Ovary (tissue), 9 donors: Measurements from ENCODE around the gene MTFR1L. TPM values are rescaled to one million over a fixed set of nuclear protein-coding genes. Genes with fewer than 3 reads are reported as not detected.
"Not testable (repeated sequence)": the region's sequence is repeated elsewhere in the genome, so short reads cannot be mapped to it uniquely, and the experiment has no call there.

ENCODE experiments used
- DNase-seq, 5 donors: peaks; one replicate each; pipeline ENCODE4 v3.0.0-alpha.2; 2019 to 2020
- H3K27ac ChIP-seq, 2 donors: fragments of 200-600 bp; one replicate each; pipeline versions ENCODE4 v1.5.1 to v1.8.0; 2019 to 2022
- H3K27me3 ChIP-seq: fragments of 200-600 bp; one replicate; pipeline ENCODE4 v1.8.0; 2022
- H3K36me3 ChIP-seq: fragments of 200-600 bp; sonication (generic); one replicate; pipeline ENCODE4 v1.5.1; 2019
- H3K4me1 ChIP-seq: one replicate; pipeline ENCODE4 v1.8.1; 2013; ENCODE audit warnings: mild to moderate bottlenecking, moderate library complexity; ENCODE audit not compliant: insufficient read depth
- H3K4me3 ChIP-seq: fragments of 200-600 bp; sonication (generic); one replicate; pipeline ENCODE4 v1.5.1; 2017
- H3K9me3 ChIP-seq, 2 donors: fragments of 200-600 bp in 1 of 2; sonication (generic) in 1 of 2; one replicate each; pipeline versions ENCODE4 v1.5.1 to v1.8.1; 2013 to 2019; ENCODE audit warnings: mild to moderate bottlenecking in 1 of 2, moderate library complexity in 1 of 2
- EP300 ChIP-seq: sonication (generic); formaldehyde crosslinking; IDR thresholded peaks from one replicate; pipeline ENCODE4 v1.6.1; 2017; ENCODE audit warnings: antibody characterized with exemption
- POLR2A ChIP-seq: fragments of 450-650 bp; IDR thresholded peaks from one replicate; pipeline ENCODE4 v1.6.1; 2017; ENCODE audit warnings: antibody characterized with exemption, mild to moderate bottlenecking, moderate library complexity
- WGBS, 3 donors: extraction: QIAGEN DNeasy Blood & Tissue Kit in 1 of 3; methylation state at CpG; one replicate each; pipeline versions ENCODE4 v1.1.5 to v1.1.7; 2013 to 2017; 5-methylcytosine and 5-hydroxymethylcytosine counted together
- intact Hi-C, 4 donors: fragments of 100-400 bp; cut with DNase I; formaldehyde crosslinking; loops; one replicate each; pipeline versions ENCODE4 v1.11.0 to v1.15.1; 2022 to 2023
- polyA plus RNA-seq, 2 donors: library from polyadenylated mRNA; stranded (reverse); fragments of 200-250 nt in 1 of 2; fragments of 350-450 nt in 1 of 2; fragmentation: Illumina TruSeq in 1 of 2; extraction: RNeasy Lipid Tissue Mini Kit (QIAGEN cat#74804) in 1 of 2; gene quantifications; one replicate each; pipeline ENCODE4 v1.2.3, GENCODE V29; 2013 to 2014
- total RNA-seq, 7 donors: library from RNA; depleted of rRNA in 2 of 7; stranded (reverse); fragments of >200 nt in 2 of 7; fragmentation: NEBNext Ultra II Directional in 3 of 7; extraction: Animal tissue kit (Norgen Biotek cat#: 25700) in 3 of 7; gene quantifications; one replicate each; pipeline versions ENCODE4 v1.1.0 to v1.2.4, GENCODE V29; 2016 to 2023
- TF ChIP-seq, protein P1 (sequence below), 3 donors: fragments of 450-650 bp in 2 of 3; fragments of 200-600 bp in 1 of 3; IDR thresholded peaks; one replicate each; pipeline versions ENCODE4 v1.5.1 to v1.8.0; 2016 to 2022; ENCODE audit warnings: antibody characterized with exemption in 3 of 3, mild to moderate bottlenecking in 1 of 3
- donor health status: DM: no; HTN: no; CAD: no; lungs with moderate emphysema.
- donor health status: DM: no; HTN: no; CAD: no.
- donor health status: Bipolar disorder and iron deficiency.
- donor health status: DM: yes; HTN: yes; CAD: no.
- donor health status: DM: no; HTN: no; CAD: no.
- donor health status: DM: yes; HTN: yes; CAD: no.

MTFR1L gene
- total and polyA plus RNA-seq, 9 donors: 55.5 to 113 (median 97.1) TPM

DNA sequence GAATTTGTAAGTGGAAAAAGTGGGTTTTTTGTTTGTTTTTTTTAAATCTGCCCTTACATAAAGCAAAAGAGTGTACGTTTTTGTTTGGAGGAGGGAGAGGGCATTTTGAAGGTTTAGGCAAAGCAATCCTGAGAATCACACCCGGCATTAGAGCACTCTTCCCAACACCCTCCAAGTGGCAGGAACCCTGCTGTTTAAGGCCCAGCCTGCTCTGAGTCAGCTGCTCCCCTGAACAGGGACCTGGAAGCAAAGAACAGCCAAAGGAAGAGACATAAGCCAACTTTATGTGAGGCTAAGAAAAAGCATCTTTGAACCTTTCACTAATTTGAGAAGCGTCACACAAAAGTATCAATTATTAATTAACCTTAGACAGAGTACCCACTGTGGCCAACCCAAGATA is 16.9 kb downstream of the MTFR1L start:
- intact Hi-C loops: no loop called here
- TF ChIP-seq POLR2A: no peak
- no peak for TF ChIP-seq EP300
- TF ChIP-seq, protein P1, sequence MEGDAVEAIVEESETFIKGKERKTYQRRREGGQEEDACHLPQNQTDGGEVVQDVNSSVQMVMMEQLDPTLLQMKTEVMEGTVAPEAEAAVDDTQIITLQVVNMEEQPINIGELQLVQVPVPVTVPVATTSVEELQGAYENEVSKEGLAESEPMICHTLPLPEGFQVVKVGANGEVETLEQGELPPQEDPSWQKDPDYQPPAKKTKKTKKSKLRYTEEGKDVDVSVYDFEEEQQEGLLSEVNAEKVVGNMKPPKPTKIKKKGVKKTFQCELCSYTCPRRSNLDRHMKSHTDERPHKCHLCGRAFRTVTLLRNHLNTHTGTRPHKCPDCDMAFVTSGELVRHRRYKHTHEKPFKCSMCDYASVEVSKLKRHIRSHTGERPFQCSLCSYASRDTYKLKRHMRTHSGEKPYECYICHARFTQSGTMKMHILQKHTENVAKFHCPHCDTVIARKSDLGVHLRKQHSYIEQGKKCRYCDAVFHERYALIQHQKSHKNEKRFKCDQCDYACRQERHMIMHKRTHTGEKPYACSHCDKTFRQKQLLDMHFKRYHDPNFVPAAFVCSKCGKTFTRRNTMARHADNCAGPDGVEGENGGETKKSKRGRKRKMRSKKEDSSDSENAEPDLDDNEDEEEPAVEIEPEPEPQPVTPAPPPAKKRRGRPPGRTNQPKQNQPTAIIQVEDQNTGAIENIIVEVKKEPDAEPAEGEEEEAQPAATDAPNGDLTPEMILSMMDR (IDR thresholded peaks at IDR 0.05): no peak
- no peaks in the 10 kb centered on the region for H3K27me3 ChIP-seq
- 45 to 47% (median 46%) methylated on average over 3 of the region's 3 CpGs for WGBS, 3 donors
- no peak overlapping the region for H3K27ac ChIP-seq
- peaks cover 2% of the 10 kb centered on the region for H3K4me1 ChIP-seq
- H3K4me3 ChIP-seq: no peak overlapping the region
- DNase-seq: no peak
- H3K36me3 ChIP-seq: no peaks in the 10 kb centered on the region
- H3K9me3 ChIP-seq: no peaks in the 10 kb centered on the region

DNA sequence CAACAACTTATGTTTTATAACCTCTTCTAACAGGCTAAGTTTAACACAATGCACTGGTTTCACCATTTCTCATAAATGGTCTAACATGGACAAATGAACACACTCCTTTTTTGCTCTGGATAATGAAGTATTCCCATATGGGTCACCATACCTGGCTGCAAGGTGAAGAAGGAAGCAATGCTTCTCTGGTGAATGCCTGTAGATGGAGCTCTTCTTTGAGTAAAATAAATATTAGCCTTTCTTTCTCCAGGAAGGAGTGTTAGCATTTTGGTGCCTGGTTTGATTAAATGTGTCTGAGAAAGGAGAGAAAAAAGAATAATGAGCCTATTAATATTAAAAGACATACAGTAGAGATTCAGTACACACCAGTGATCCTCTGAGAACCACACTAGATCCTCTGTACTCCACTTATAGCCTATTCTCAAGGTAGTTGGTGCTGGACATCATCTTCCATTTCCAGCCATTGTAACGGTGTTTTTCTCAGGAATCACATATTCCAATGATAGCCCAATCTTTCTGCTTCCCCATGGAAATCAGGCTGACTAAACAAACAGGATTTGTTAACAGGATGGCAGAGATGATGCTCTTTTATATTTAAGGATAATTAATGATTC is 17.6 kb downstream of the MTFR1L start:
- intact Hi-C loops: no loop called here
- WGBS, 3 donors: 79 to 85% (median 79%) methylated on average over 1 of the region's 1 CpG
- DNase-seq: no peak
- Histone ChIP-seq H3K4me1 (peaks cover 2% of the 10 kb centered on the region), H3K27me3 (no peaks in the 10 kb centered on the region), H3K27ac (no peak overlapping the region), H3K9me3 (no peaks in the 10 kb centered on the region), H3K4me3 (no peak overlapping the region), H3K36me3 (no peaks in the 10 kb centered on the region)
- TF ChIP-seq EP300 (no peak), POLR2A (no peak)
- TF ChIP-seq, protein P1 (IDR thresholded peaks at IDR 0.05): no peak

DNA sequence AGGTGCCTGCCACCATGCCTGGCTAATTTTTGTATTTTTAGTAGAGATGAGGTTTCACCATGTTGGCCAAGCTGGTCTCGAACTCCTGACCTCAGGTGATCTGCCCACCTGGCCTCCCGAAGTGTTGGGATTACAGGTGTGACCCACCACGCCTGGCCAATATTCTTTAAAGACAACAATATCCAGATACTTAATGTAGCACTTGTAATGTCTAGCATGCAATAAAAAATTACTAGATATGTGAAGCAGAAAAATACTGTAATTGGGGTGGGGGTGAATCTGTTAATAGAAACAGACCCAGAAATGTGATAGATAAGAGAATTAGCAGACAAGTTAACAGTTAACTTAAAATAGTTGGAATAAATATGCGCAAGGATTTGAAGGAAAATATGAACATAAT is 20.1 kb downstream of the MTFR1L start:
- H3K36me3 ChIP-seq, H3K9me3 ChIP-seq, H3K27me3 ChIP-seq, H3K4me1 ChIP-seq, intact Hi-C loops, H3K27ac ChIP-seq, H3K4me3 ChIP-seq, DNase-seq: not testable (repeated sequence)
- WGBS, 3 donors: 95 to 97% (median 97%) methylated on average over 4 of the region's 4 CpGs

DNA sequence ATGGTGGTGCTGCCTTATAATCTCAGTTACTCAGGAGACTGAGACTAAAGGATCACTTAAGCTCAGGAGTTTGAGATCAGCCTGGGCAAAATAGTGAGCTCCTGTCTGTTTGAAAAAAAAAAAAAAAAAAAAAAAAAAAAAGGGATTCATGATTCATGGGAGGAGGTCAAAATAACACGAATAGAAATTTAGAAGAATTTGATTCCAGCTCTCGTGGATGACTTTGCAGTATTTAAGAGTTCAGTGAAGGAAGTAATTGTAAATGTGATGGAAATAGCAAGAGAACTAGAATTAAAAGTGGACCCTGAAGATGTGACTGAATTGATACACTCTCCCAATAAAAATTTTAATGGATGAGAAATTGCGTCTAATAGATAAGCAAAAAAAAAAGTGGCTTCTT is 23.7 kb downstream of the MTFR1L start:
- TF ChIP-seq EP300 (no peak), POLR2A (no peak)
- TF ChIP-seq, protein P1 (IDR thresholded peaks at IDR 0.05): no peak
- no peak for DNase-seq
- Histone ChIP-seq H3K9me3 (no peaks in the 10 kb centered on the region), H3K27me3 (no peaks in the 10 kb centered on the region), H3K36me3 (no peaks in the 10 kb centered on the region), H3K4me1 (no peaks in the 10 kb centered on the region), H3K4me3 (no peak overlapping the region), H3K27ac (no peak overlapping the region)
- intact Hi-C loops: no loop called here
- 89 to 91% (median 89%) methylated on average over 3 of the region's 3 CpGs for WGBS, 3 donors

DNA sequence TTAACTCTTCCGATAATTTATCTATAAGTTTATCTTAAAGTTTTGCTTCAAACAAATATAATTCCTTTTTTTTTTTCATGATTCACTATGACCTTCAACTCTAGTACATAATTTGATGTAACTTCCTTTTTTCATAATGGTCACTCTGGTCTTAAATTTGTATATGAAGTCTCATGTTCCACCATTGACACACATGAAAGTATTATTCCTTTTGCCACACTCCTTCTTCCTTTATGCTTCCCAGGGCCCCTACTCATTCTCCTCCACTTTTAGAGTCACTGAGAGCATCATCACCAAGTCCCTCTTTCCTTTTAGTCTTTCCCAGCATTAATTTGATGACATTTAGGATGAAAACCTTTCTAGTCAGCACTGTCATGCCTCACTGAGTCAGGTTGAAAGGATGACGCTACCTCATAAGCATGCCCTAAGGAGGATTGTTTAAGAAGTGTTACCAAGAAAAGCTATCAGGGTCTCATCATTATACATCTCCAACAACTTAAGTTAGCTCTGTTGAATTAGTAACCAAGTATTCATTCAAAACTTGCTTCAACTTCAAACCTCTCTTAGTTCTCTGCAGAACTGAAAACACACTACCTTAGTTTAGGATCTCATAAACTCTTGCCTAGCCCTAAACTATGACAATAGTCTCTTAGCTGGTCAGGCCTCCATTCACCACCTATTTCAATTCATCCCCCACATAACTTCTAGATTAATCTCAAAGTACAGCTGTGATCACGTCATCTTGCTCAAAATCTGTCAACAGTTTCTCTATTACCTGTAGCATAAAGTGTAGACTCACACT is 25.0 kb downstream of the MTFR1L start:
- intact Hi-C loops: no loop called here
- no peak for DNase-seq
- H3K4me3 ChIP-seq: no peak overlapping the region
- no peak overlapping the region for H3K27ac ChIP-seq
- WGBS, 3 donors: 85 to 92% (median 90%) methylated on average over 3 of the region's 3 CpGs
- H3K36me3 ChIP-seq: no peaks in the 10 kb centered on the region
- no peaks in the 10 kb centered on the region for H3K4me1 ChIP-seq
- H3K9me3 ChIP-seq: no peaks in the 10 kb centered on the region
- TF ChIP-seq POLR2A: no peak
- no peak for TF ChIP-seq EP300
- TF ChIP-seq, protein P1 (IDR thresholded peaks at IDR 0.05): no peak
- no peaks in the 10 kb centered on the region for H3K27me3 ChIP-seq
